ENCODE data around the gene BOK. TPM values are rescaled to one million over a fixed set of nuclear protein-coding genes. Genes with fewer than 3 reads are reported as not detected.

Gene BOK
- polyA plus RNA-seq, 3 donors = 0.05 TPM; not detected in 2

GRCh38 chr2:241593271-241593670 is 34.7 kb downstream of the BOK start:
- Histone ChIP-seq H3K27me3 (ENCODE audit: control insufficient read depth in 2 of 2, insufficient read depth in 2 of 2, low read length in 2 of 2) (no peaks in the 10 kb centered on the region), H3K36me3 (replicated peaks in 1 of 2; ENCODE audit: control insufficient read depth in 1 of 2, insufficient read depth in 2 of 2, low read length in 2 of 2) (peaks cover 16 to 77% of the 10 kb centered on the region in 2 donors), H4K20me1 (ENCODE audit: insufficient read depth, low read length) (no peaks in the 10 kb centered on the region), H3K9ac (ENCODE audit: insufficient read depth, low read length, poor library complexity, severe bottlenecking) (no peak overlapping the region), H2AFZ (ENCODE audit: insufficient read depth, low read depth, low read length, poor library complexity, severe bottlenecking) (no peak overlapping the region), H3K27ac (ENCODE audit: low read depth in 1 of 2, low read length in 2 of 2) (no peak overlapping the region), H3K79me2 (ENCODE audit: insufficient read depth, low read length) (no peaks in the 10 kb centered on the region), H3K9me3 (replicated peaks in 1 of 2; ENCODE audit: control insufficient read depth in 1 of 2, insufficient read depth in 1 of 2, low read length in 2 of 2) (peaks cover 1 to 4% of the 10 kb centered on the region in 2 donors), H3K4me3 (replicated peaks in 1 of 3; ENCODE audit: low read depth in 2 of 3, low read length in 3 of 3) (no peak overlapping the region), H3K4me1 (ENCODE audit: control insufficient read depth in 1 of 2, insufficient read depth in 2 of 2, low read length in 2 of 2) (no peaks in the 10 kb centered on the region), H3K4me2 (replicated peaks; ENCODE audit: extremely low read depth, low read length, poor library complexity, severe bottlenecking) (no peak overlapping the region)
- Mint-ChIP-seq H3K27me3 (ENCODE audit: low read depth in 3 of 3) (no peaks in the 10 kb centered on the region), H3K4me3 (no peak overlapping the region), H3K36me3 (peaks cover 41 to 56% of the 10 kb centered on the region in 2 donors), H3K9me3 (peaks cover 4 to 12% (median 8%) of the 10 kb centered on the region in 7 donors), H3K27ac (no peak overlapping the region), H3K4me1 (no peaks in the 10 kb centered on the region)
- intact Hi-C loops (cut with micrococcal nuclease) = no loop called here
- no peak for DNase-seq
- WGBS (ENCODE audit: insufficient coverage) = 97% methylated on average over 12 of the region's 16 CpGs
- no peak for TF ChIP-seq CTCF (IDR thresholded peaks at IDR 0.05)

- H3K9me3 ChIP-seq (replicated peaks in 1 of 2; ENCODE audit: control insufficient read depth in 1 of 2, insufficient read depth in 1 of 2, low read length in 2 of 2) = no peaks in the 10 kb centered on the region
- H3K9ac ChIP-seq (ENCODE audit: insufficient read depth, low read length, poor library complexity, severe bottlenecking) = no peak overlapping the region
- DNase-seq = no peak
- no peak overlapping the region for H3K27ac ChIP-seq (ENCODE audit: low read depth in 1 of 2, low read length in 2 of 2)
- 98% methylated on average over 12 of the region's 15 CpGs for WGBS (ENCODE audit: insufficient coverage)
- Mint-ChIP-seq H3K27ac (peak overlapping the region in 1 of 7 donors; percentile 42), H3K4me3 (no peak overlapping the region), H3K4me1 (no peaks in the 10 kb centered on the region), H3K27me3 (ENCODE audit: low read depth in 3 of 3) (no peaks in the 10 kb centered on the region), H3K9me3 (no peaks in the 10 kb centered on the region), H3K36me3 (peaks cover 52 to 77% of the 10 kb centered on the region in 2 donors)
- intact Hi-C loops (cut with micrococcal nuclease) = no loop called here
- no peak overlapping the region for H3K4me2 ChIP-seq (replicated peaks; ENCODE audit: extremely low read depth, low read length, poor library complexity, severe bottlenecking)
- H3K79me2 ChIP-seq (ENCODE audit: insufficient read depth, low read length) = no peaks in the 10 kb centered on the region
- H3K27me3 ChIP-seq (ENCODE audit: control insufficient read depth in 2 of 2, insufficient read depth in 2 of 2, low read length in 2 of 2) = no peaks in the 10 kb centered on the region
- no peak overlapping the region for H2AFZ ChIP-seq (ENCODE audit: insufficient read depth, low read depth, low read length, poor library complexity, severe bottlenecking)
- no peaks in the 10 kb centered on the region for H3K4me1 ChIP-seq (ENCODE audit: control insufficient read depth in 1 of 2, insufficient read depth in 2 of 2, low read length in 2 of 2)
- H3K36me3 ChIP-seq (replicated peaks in 1 of 2; ENCODE audit: control insufficient read depth in 1 of 2, insufficient read depth in 2 of 2, low read length in 2 of 2) = peaks cover 27 to 85% of the 10 kb centered on the region in 2 donors
- TF ChIP-seq CTCF (IDR thresholded peaks at IDR 0.05) = no peak
- H3K4me3 ChIP-seq (replicated peaks in 1 of 3; ENCODE audit: low read depth in 2 of 3, low read length in 3 of 3) = no peak overlapping the region
- no peaks in the 10 kb centered on the region for H4K20me1 ChIP-seq (ENCODE audit: insufficient read depth, low read length)
These were observed 37.1 kb downstream of the BOK start for GRCh38 chr2:241595600-241596140.
